Nephron (organoid): ENCODE measurements around the gene SEBOX.

Source experiments
- H3K27ac Mint-ChIP-seq, 3 experiments: 2 replicates each; pipeline ENCODE4 v1.8.0; 2020; ENCODE audit warnings: mixed read lengths in 3 of 3, mild to moderate bottlenecking in 2 of 3, moderate library complexity in 1 of 3
- H3K27me3 Mint-ChIP-seq: 2 replicates; pipeline ENCODE4 v1.8.0; 2021; ENCODE audit warnings: low read depth, mild to moderate bottlenecking, moderate library complexity, mixed read lengths
- H3K36me3 Mint-ChIP-seq: 2 replicates; pipeline ENCODE4 v1.8.0; 2020; ENCODE audit warnings: low read depth, mixed read lengths
- H3K4me1 Mint-ChIP-seq: 2 replicates; pipeline ENCODE4 v1.8.0; 2020; ENCODE audit warnings: mixed read lengths
- H3K4me3 Mint-ChIP-seq, 3 experiments: 2 replicates each; pipeline ENCODE4 v1.8.0; 2020; ENCODE audit warnings: mild to moderate bottlenecking in 3 of 3, mixed read lengths in 3 of 3, moderate library complexity in 2 of 3
- H3K9me3 Mint-ChIP-seq: 2 replicates; pipeline ENCODE4 v1.8.0; 2020; ENCODE audit warnings: mixed read lengths
- CTCF ChIP-seq, 3 experiments: fragments of 200-600 bp; sonication (generic); IDR thresholded peaks; one replicate each; pipeline ENCODE4 v1.5.0; 2021; ENCODE audit warnings: antibody characterized with exemption in 3 of 3; ENCODE audit not compliant: unreplicated experiment in 3 of 3

The SEBOX gene

GRCh38 chr17:28402844-28403243 lies 37.8 kb upstream of the SEBOX start:
- peaks cover 5% of the 10 kb centered on the region for H3K4me1 Mint-ChIP-seq
- no peak for TF ChIP-seq CTCF (IDR thresholded peaks at IDR 0.05; ENCODE audit: unreplicated experiment in 3 of 3)
- H3K4me3 Mint-ChIP-seq = peak overlapping the region in 2 of 3 experiments; percentile 36 to 50
- H3K27me3 Mint-ChIP-seq = no peaks in the 10 kb centered on the region
- no peak overlapping the region for H3K27ac Mint-ChIP-seq
- H3K9me3 Mint-ChIP-seq = no peaks in the 10 kb centered on the region
- H3K36me3 Mint-ChIP-seq = peaks cover 17% of the 10 kb centered on the region

GRCh38 chr17:28402224-28402630 lies 37.2 kb upstream of the SEBOX start:
- Mint-ChIP-seq H3K27me3 (no peaks in the 10 kb centered on the region), H3K27ac (no peak overlapping the region), H3K9me3 (no peaks in the 10 kb centered on the region), H3K36me3 (peaks cover 17% of the 10 kb centered on the region), H3K4me1 (peaks cover 5% of the 10 kb centered on the region), H3K4me3 (no peak overlapping the region)
- no peak for TF ChIP-seq CTCF (IDR thresholded peaks at IDR 0.05; ENCODE audit: unreplicated experiment in 3 of 3)

- Mint-ChIP-seq H3K27ac (no peak overlapping the region), H3K27me3 (no peaks in the 10 kb centered on the region), H3K36me3 (peaks cover 17% of the 10 kb centered on the region), H3K4me1 (peaks cover 5% of the 10 kb centered on the region), H3K9me3 (no peaks in the 10 kb centered on the region), H3K4me3 (no peak overlapping the region)
- TF ChIP-seq CTCF (IDR thresholded peaks at IDR 0.05; ENCODE audit: unreplicated experiment in 3 of 3) = no peak
These were observed 34.8 kb upstream of the SEBOX start for GRCh38 chr17:28399808-28400207.

- Mint-ChIP-seq H3K4me3 (no peak overlapping the region), H3K9me3 (no peaks in the 10 kb centered on the region), H3K27me3 (no peaks in the 10 kb centered on the region), H3K4me1 (no peaks in the 10 kb centered on the region), H3K36me3 (peaks cover 20% of the 10 kb centered on the region), H3K27ac (peak overlapping the region in 1 of 3 experiments; percentile 77)
- no peak for TF ChIP-seq CTCF (IDR thresholded peaks at IDR 0.05; ENCODE audit: unreplicated experiment in 3 of 3)
These were observed 33.4 kb upstream of the SEBOX start for GRCh38 chr17:28398280-28398981.

GRCh38 chr17:28397687-28398279 lies 32.8 kb upstream of the SEBOX start:
- H3K4me1 Mint-ChIP-seq = no peaks in the 10 kb centered on the region
- no peak overlapping the region for H3K4me3 Mint-ChIP-seq
- H3K9me3 Mint-ChIP-seq = no peaks in the 10 kb centered on the region
- TF ChIP-seq CTCF (IDR thresholded peaks at IDR 0.05; ENCODE audit: unreplicated experiment in 3 of 3) = no peak
- H3K27me3 Mint-ChIP-seq = no peaks in the 10 kb centered on the region
- H3K27ac Mint-ChIP-seq = peak overlapping the region in 1 of 3 experiments; percentile 77
- peaks cover 17% of the 10 kb centered on the region for H3K36me3 Mint-ChIP-seq

- H3K36me3 Mint-ChIP-seq = peaks cover 16% of the 10 kb centered on the region
- no peaks in the 10 kb centered on the region for H3K27me3 Mint-ChIP-seq
- TF ChIP-seq CTCF (IDR thresholded peaks at IDR 0.05; ENCODE audit: unreplicated experiment in 3 of 3) = no peak
- no peak overlapping the region for H3K27ac Mint-ChIP-seq
- H3K9me3 Mint-ChIP-seq = no peaks in the 10 kb centered on the region
- H3K4me1 Mint-ChIP-seq = no peaks in the 10 kb centered on the region
- H3K4me3 Mint-ChIP-seq = no peak overlapping the region
These were observed 32.3 kb upstream of the SEBOX start for GRCh38 chr17:28397275-28397674.
